GM21717 (cell line): ENCODE measurements around the gene LPCAT1.
"Not testable (repeated sequence)": the region's sequence is repeated elsewhere in the genome, so short reads cannot be mapped to it uniquely, and the experiment has no call there.

Source experiments
- ATAC-seq: cut with Tn5 transposase; IDR thresholded peaks from one replicate; pipeline ENCODE4 v1.9.1; 2021; ENCODE audit warnings: mild to moderate bottlenecking, moderate library complexity; ENCODE audit not compliant: unreplicated experiment

Gene LPCAT1

GRCh38 chr5:1523793-1524480, at the start of gene LPCAT1:
TSS of gene LPCAT1 (minus strand) at chr5:1523960. CDS start at chr5:1523844, 116 bp downstream.
- ATAC-seq = peak; percentile 72

- not testable (repeated sequence) for ATAC-seq
These were observed 48.1 kb upstream of the LPCAT1 start for GRCh38 chr5:1571875-1572274.

- no peak for ATAC-seq
These were observed 47.2 kb upstream of the LPCAT1 start for GRCh38 chr5:1570975-1571374.

- no peak for ATAC-seq
These were observed 44.6 kb upstream of the LPCAT1 start for GRCh38 chr5:1568201-1568979.

- ATAC-seq = not testable (repeated sequence)
These were observed 43.9 kb upstream of the LPCAT1 start for GRCh38 chr5:1567527-1568200.

GRCh38 chr5:1565737-1566734, 42.3 kb upstream of the LPCAT1 start:
- ATAC-seq = no peak

GRCh38 chr5:1564824-1565736, 41.3 kb upstream of the LPCAT1 start:
- ATAC-seq = no peak

GRCh38 chr5:1564182-1564748, 40.5 kb upstream of the LPCAT1 start:
- no peak for ATAC-seq

- no peak for ATAC-seq
These were observed 39.9 kb upstream of the LPCAT1 start for GRCh38 chr5:1563617-1564181.

GRCh38 chr5:1563051-1563461, 39.3 kb upstream of the LPCAT1 start:
- no peak for ATAC-seq

- no peak for ATAC-seq
These were observed 38.8 kb upstream of the LPCAT1 start for GRCh38 chr5:1562599-1562998.

GRCh38 chr5:1561402-1561929, 37.7 kb upstream of the LPCAT1 start:
- ATAC-seq = no peak

GRCh38 chr5:1560499-1560898, 36.7 kb upstream of the LPCAT1 start:
- ATAC-seq = not testable (repeated sequence)

- no peak for ATAC-seq
These were observed 35.2 kb upstream of the LPCAT1 start for GRCh38 chr5:1558944-1559343.

GRCh38 chr5:1557114-1557873, 33.5 kb upstream of the LPCAT1 start:
- ATAC-seq = no peak

GRCh38 chr5:1555808-1556731, 32.3 kb upstream of the LPCAT1 start:
- ATAC-seq = no peak
